Measurements from ENCODE around the gene CPSF3.

Gene CPSF3

DNA sequence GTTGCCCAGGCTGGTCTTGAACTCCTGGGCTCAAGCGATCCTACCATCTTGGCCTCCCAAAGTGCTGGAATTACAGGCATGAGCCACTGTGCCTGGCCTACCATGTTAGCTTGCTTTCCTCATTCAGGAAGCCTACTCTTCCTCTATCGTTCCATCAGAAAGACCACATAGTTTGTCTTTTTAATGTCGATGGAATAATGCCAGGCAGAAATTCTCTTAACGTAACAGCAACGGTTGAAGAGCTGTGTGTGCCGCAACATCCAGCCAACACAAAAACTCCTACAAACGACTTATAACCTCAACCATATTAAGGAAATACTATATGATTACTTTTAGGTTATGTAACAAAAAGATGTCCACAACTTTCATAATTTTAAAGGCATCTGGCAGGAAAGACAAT is 10.7 kb upstream of the CPSF3 start:
- no peak for DNase-seq
- in situ Hi-C loops (cut with HindIII; ENCODE audit: low pct_ligation_motif_present, low pct_unique_long_range_greater_than_20kb, low sequenced_read_pairs): no loop called here

DNA sequence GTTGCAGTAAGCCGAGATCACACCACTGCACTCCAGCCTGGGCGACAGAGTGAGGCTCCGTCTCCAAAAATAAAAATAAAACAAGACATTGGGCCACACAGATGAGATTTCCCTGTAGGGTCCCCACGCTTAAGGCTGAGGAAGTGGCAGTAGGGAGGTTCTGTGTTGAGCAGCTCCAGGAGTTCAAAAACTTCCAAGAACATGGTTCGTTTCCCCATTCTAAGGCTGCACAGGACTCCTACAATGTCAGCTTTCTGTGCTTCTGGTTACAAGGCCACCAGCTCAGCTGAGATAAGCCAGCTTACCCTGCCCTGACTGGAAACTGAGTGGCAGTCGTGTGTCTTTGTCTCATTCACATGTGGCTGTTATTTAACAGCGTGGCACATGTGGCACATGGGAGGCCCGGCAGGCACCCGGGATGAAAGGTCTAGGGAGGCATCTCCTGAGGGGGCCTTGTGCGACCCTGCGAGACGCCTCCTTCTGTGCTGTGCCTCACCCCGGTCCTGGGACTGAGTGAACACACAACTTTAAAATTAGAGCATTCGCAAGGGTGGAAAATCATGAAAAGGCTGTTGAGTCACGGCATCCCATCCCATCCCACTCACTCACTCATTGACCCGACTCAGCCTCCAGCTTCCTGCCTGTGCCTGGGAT is 7.8 kb upstream of the CPSF3 start:
- in situ Hi-C loops (cut with HindIII; ENCODE audit: low pct_ligation_motif_present, low pct_unique_long_range_greater_than_20kb, low sequenced_read_pairs): no loop called here
- no peak for DNase-seq

DNA sequence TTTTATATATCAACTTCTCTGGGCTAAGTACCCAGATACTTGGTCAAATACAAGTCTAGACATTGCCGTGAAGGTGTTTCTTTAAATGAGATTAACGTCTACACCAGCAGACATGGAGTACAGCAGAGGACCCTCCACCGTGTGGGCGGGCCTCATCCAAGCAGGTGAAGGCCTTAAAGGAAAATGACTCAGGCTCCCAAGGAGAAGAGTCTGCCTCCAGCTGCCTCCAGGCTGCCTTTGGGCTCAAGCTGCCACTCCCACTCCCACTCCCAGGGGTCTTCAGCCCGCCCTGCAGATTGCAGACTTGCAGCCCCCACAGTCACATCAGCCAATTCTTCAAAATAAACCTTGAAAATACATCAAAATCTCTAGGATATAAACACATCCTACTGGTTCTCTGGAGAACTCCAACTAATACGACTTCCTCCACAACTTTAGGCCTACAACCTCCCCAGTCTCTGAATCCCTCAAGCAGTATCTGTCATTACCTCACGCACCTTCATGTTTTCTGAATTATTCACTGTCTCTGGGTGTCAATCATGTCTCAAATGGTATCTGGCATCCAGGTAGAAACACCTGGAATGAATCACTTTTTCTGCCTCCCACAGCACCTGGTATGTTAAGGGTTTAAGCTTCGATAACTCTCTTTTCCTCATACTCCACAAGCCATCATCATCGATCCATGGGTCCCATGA is 7.0 kb upstream of the CPSF3 start:
- in situ Hi-C loops (cut with HindIII; ENCODE audit: low pct_ligation_motif_present, low pct_unique_long_range_greater_than_20kb, low sequenced_read_pairs): no loop called here
- DNase-seq: no peak

- DNase-seq: no peak
These were observed 6.5 kb upstream of the CPSF3 start for GRCh38 chr2:9416962-9417316.

DNA sequence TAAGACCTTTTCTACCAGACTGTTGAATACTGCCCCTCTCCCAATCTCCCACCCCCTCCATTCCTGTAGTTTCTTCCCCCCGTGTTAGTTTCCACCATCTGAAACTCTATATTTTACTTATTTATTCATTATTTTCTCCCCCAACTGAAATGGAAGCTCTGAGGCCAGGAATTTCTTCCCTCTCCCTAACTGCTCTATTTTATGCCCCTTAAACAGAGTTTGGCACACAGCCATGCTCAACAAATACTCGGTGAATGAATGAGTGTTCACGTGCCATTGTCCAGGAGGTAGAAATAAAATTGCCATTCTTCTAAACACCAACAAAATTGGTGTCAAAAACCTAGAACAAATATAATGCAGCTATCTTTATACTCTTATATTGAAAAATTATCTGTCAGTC is 5.7 kb upstream of the CPSF3 start:
- in situ Hi-C loops (cut with HindIII; ENCODE audit: low pct_ligation_motif_present, low pct_unique_long_range_greater_than_20kb, low sequenced_read_pairs): no loop called here
- no peak for DNase-seq

More at GRCh38 chr2:9416962-9417316, 6.5 kb upstream of the CPSF3 start:
- in situ Hi-C loops (cut with HindIII; ENCODE audit: low pct_ligation_motif_present, low pct_unique_long_range_greater_than_20kb, low sequenced_read_pairs): no loop called here

DNA sequence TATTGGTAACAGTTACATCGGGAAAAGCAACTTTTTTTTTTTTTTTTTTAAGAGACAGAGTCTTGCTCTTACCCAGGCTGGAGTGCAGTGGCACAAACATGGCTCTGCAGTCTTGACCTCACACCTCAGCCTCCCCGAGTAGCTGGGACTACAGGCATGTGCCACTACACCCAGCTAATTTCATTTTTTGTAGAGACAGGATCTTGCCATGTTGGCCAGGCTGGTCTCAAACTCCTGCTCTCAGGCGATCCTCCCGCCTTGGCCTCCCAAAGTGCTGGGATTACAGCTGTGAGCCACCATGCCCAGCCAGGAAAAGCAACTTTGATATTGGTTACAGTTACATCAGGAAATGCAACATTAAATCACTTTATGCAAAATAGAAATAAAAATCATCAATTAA is 4.7 kb upstream of the CPSF3 start:
- no peak for DNase-seq
- in situ Hi-C loops (cut with HindIII; ENCODE audit: low pct_ligation_motif_present, low pct_unique_long_range_greater_than_20kb, low sequenced_read_pairs): no loop called here

- in situ Hi-C loops (cut with HindIII; ENCODE audit: low pct_ligation_motif_present, low pct_unique_long_range_greater_than_20kb, low sequenced_read_pairs): no loop called here
- DNase-seq: no peak
These were observed 3.9 kb upstream of the CPSF3 start for GRCh38 chr2:9419541-9419940.

- in situ Hi-C loops (cut with HindIII; ENCODE audit: low pct_ligation_motif_present, low pct_unique_long_range_greater_than_20kb, low sequenced_read_pairs): no loop called here
- DNase-seq: no peak
These were observed 3.0 kb upstream of the CPSF3 start for GRCh38 chr2:9420495-9420894.

DNA sequence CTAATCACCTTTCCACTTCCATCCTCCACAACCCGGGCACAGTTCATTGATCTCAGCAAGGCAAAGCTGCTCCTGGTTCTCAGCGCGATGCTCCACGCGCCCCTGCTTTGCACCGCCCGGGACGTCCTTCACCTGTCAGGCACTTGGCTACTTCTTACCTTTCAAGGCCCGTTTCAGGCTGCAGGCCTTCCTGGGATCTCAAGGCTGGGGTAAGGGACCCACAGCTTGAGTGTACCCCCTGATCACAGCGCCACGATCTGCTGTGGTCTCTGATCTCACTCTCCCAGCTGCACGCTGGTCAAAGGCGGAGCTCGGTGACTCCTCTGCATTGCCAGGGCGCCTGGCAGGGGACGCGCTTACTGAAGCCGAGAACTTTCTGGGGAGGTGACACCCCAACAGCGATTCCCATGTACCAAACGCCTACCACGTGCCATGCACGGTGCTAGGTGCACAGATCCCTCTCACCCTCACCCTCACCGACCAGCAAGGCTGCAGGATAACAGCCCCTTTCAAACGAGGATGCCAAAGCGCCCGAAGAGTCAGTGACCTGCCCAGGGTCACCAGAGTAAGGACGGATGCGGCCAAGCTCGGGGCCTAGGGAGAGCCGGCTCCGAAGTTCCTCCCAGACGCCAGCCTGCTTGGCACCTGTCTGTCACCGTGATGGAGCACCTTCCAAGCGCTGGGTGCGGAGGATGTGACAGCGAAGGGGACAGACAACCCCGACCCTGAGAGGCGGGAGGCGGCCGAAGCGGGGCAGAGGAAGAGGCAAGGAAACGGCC is 944 bp upstream of the CPSF3 start:
- DNase-seq: peak; percentile 54
- in situ Hi-C loops (cut with HindIII; ENCODE audit: low pct_ligation_motif_present, low pct_unique_long_range_greater_than_20kb, low sequenced_read_pairs): no loop called here

DNA sequence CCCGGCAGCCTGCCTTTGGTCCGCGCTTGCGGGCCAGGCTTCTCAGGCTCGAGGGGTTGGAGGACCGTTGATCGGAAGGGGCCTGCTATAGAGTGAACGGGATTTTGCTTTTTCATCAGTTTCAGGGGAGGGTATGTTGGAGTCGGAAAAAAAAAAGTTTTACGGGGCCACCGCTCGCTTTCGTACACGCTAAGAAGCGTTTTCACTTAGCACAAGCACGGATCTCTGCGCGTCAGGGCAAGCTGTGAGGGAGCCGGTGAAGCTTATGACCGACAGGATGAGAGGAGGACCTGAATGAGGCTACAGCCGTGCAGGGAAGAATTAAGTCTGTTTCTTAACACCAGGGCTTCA is 443 bp downstream of the CPSF3 start:
- peak; percentile 40 for DNase-seq
- in situ Hi-C loops (cut with HindIII; ENCODE audit: low pct_ligation_motif_present, low pct_unique_long_range_greater_than_20kb, low sequenced_read_pairs): no loop called here

DNA sequence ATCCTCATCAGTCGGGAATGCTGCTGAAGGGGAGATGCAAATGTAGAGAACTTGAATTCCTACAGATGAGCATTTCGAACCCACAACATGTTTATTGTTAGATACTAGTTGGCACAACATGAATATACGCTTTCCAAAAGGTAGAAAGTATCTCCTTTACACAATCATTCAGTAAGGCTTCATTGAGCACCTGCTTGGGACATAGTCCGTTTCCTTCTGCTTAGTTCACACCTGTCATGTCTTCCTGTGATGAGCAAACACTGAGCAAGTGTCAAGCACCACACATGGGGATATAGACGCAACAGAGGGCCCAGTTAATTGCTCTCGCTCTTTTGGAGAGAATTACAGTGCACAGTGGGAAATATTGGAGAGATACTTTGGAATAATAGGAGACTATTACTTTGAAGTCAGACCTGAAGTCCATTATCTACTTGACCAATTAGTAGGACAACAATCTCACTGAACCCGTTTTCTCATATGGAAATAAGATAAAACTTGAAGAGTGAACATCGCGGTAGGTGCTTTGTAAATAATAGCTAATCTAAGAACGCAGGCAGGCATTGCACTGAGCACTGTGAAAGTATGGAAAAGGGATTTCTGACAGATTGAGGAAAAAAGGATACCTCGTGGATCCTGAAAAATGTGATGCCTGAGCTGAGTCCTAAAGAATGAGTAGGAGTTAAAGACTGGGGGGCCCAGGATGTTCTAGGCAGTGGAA is 1.2 kb downstream of the CPSF3 start:
- in situ Hi-C loops (cut with HindIII; ENCODE audit: low pct_ligation_motif_present, low pct_unique_long_range_greater_than_20kb, low sequenced_read_pairs): no loop called here

DNA sequence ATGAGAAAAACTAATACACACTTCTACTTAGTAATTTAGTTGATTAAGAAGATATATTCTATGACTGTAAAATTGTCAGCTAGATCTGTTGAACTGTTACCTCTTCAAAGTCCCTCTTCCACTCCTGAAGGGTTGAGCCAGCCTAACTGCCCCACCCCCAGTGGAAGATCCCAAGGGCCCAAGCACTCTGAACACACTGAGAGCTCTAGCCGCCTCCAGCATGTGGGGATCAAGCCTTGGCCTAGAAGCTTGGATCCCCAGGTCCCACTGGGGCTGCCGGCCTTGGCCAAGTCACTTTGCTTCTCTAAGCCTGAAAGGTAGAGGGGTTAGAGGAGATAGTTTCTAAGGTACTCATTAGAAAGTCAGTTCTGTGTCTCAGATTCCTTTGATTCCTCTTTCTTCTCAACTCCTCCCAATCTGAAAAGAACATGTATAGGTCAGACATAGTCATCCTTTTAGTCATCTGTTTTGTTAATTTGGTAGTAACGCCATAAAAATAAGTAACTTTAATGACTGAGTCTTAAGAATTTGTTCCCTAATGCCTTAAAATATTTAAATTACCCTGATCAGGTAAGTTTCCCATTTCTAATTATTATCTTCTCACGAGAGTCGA is 5.6 kb downstream of the CPSF3 start:
- in situ Hi-C loops (cut with HindIII; ENCODE audit: low pct_ligation_motif_present, low pct_unique_long_range_greater_than_20kb, low sequenced_read_pairs): no loop called here

More for the DNA sequence above, 1.2 kb downstream of the CPSF3 start:
- DNase-seq: no peak

GRCh38 chr2:9430316-9431293 is 7.2 kb downstream of the CPSF3 start:
- in situ Hi-C loops (cut with HindIII; ENCODE audit: low pct_ligation_motif_present, low pct_unique_long_range_greater_than_20kb, low sequenced_read_pairs): no loop called here
- no peak for DNase-seq

More for the DNA sequence above, 5.6 kb downstream of the CPSF3 start:
- no peak for DNase-seq

DNA sequence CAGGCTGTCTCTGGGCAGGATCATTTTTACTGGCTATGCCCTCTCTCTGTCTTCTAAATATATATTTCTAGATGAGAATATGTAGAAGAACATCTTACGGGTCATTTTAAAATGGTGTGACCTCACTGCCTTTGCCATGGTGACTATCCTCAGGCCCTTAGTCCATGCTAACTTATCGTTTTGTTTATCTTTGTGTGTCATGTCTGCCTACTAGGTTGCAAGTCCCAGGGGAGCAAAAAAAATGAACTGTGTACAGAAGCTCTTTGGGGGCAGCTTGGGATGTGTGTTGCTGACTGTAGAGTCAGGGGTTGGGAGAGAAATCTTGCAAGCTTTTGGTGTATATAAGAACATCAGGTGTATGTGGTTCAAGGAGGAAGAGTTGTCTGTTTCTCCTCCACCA is 11.0 kb downstream of the CPSF3 start:
- DNase-seq: no peak
- in situ Hi-C loops (cut with HindIII; ENCODE audit: low pct_ligation_motif_present, low pct_unique_long_range_greater_than_20kb, low sequenced_read_pairs): no loop called here

- DNase-seq: no peak
- in situ Hi-C loops (cut with HindIII; ENCODE audit: low pct_ligation_motif_present, low pct_unique_long_range_greater_than_20kb, low sequenced_read_pairs): no loop called here
These were observed 16.1 kb downstream of the CPSF3 start for GRCh38 chr2:9439536-9439935.

- DNase-seq: no peak
- in situ Hi-C loops (cut with HindIII; ENCODE audit: low pct_ligation_motif_present, low pct_unique_long_range_greater_than_20kb, low sequenced_read_pairs): no loop called here
These were observed 16.7 kb downstream of the CPSF3 start for GRCh38 chr2:9440058-9440727.

GRCh38 chr2:9441556-9441955 is 18.1 kb downstream of the CPSF3 start:
- no peak for DNase-seq
- in situ Hi-C loops (cut with HindIII; ENCODE audit: low pct_ligation_motif_present, low pct_unique_long_range_greater_than_20kb, low sequenced_read_pairs): no loop called here

Measured in ACHN (cell line).